GM12801 (cell line): Measurements from ENCODE around the gene PLEKHA7.

Experiments
- CTCF ChIP-seq: IDR thresholded peaks from one replicate; pipeline ENCODE4 v1.5.1; 2011; ENCODE audit warnings: control low read depth; ENCODE audit not compliant: insufficient read length; ENCODE audit errors: extremely low read depth

Gene PLEKHA7

GRCh38 chr11:16938061-16938460 lies 76.2 kb downstream of the PLEKHA7 start:
- TF ChIP-seq CTCF: no peak

GRCh38 chr11:16936643-16937042 lies 77.6 kb downstream of the PLEKHA7 start:
- no peak for TF ChIP-seq CTCF

- TF ChIP-seq CTCF: no peak
Observed at GRCh38 chr11:16935518-16936302, 78.5 kb downstream of the PLEKHA7 start.

- TF ChIP-seq CTCF: no peak
Observed at GRCh38 chr11:16933756-16934603, 80.2 kb downstream of the PLEKHA7 start.

- no peak for TF ChIP-seq CTCF
Observed at GRCh38 chr11:16933291-16933690, 80.9 kb downstream of the PLEKHA7 start.

- TF ChIP-seq CTCF: no peak
Observed at GRCh38 chr11:16928044-16928443, 86.2 kb downstream of the PLEKHA7 start.

GRCh38 chr11:16926883-16927626 lies 87.2 kb downstream of the PLEKHA7 start:
- no peak for TF ChIP-seq CTCF
